WTC11 (cell line): ENCODE results near the gene SNCA. TPM values are rescaled to one million over a fixed set of nuclear protein-coding genes. Genes with fewer than 3 reads are reported as not detected.
A peak's percentile ranks its signal among the peaks of the same experiment; 100 is the strongest.

Experiments
- ATAC-seq: fragments of 200-7000 bp; cut with Tn5 transposase; 2 replicates; pipeline ENCODE4 v1.10.0; 2021; ENCODE audit warnings: mild to moderate bottlenecking, moderate library complexity
- CTCF ChIA-PET: fragments of 300-600 bp; sonication (Branson Sonifier 250); formaldehyde crosslinking; loops from one replicate; lab custom pipeline; 2021; ENCODE audit warnings: antibody characterized with exemption; lab: Charles Lee
- POLR2A ChIA-PET: fragments of 350-600 bp; sonication (Branson Sonifier 250); formaldehyde crosslinking; loops from one replicate; lab custom pipeline; 2021; ENCODE audit warnings: antibody characterized with exemption; lab: Charles Lee
- DNase-seq: peaks from one replicate; pipeline ENCODE4 v3.0.0; 2021; ENCODE audit warnings: low spot score
- H3K27ac Mint-ChIP-seq: 2 replicates; pipeline ENCODE4 v1.8.0; 2021; ENCODE audit warnings: mixed read lengths
- H3K27me3 Mint-ChIP-seq: 2 replicates; pipeline ENCODE4 v1.8.0; 2021; ENCODE audit warnings: low read depth, mild to moderate bottlenecking, moderate library complexity, mixed read lengths
- H3K36me3 Mint-ChIP-seq: 2 replicates; pipeline ENCODE4 v1.8.0; 2021; ENCODE audit warnings: mixed read lengths
- H3K4me1 Mint-ChIP-seq: 2 replicates; pipeline ENCODE4 v1.8.0; 2022; ENCODE audit warnings: mixed read lengths
- H3K4me3 Mint-ChIP-seq: 2 replicates; pipeline ENCODE4 v1.8.0; 2021; ENCODE audit warnings: mild to moderate bottlenecking, moderate library complexity, mixed read lengths
- H3K9me3 Mint-ChIP-seq: 2 replicates; pipeline ENCODE4 v1.8.0; 2021; ENCODE audit warnings: mixed read lengths
- CREB1 ChIP-seq: sonication (generic); formaldehyde crosslinking; IDR thresholded peaks from 2 replicates; pipeline ENCODE4 v1.8.0; 2023; ENCODE audit warnings: mild to moderate bottlenecking, missing genetic modification reagents
- ESRRA ChIP-seq: sonication (generic); formaldehyde crosslinking; IDR thresholded peaks from 2 replicates; pipeline ENCODE4 v1.8.1; 2022; ENCODE audit warnings: mild to moderate bottlenecking, missing genetic modification reagents, borderline replicate concordance
- ETV6 ChIP-seq: sonication (generic); formaldehyde crosslinking; IDR thresholded peaks from 2 replicates; pipeline ENCODE4 v1.8.1; 2022; ENCODE audit warnings: mild to moderate bottlenecking, missing genetic modification reagents
- FOXP1 ChIP-seq: sonication (generic); formaldehyde crosslinking; IDR thresholded peaks from 2 replicates; pipeline ENCODE4 v1.8.0; 2022; ENCODE audit warnings: missing genetic modification reagents, mild to moderate bottlenecking, moderate library complexity, borderline replicate concordance
- NFATC4 ChIP-seq: fragments of 250-450 bp; sonication (Bioruptor Pico); IDR thresholded peaks from 2 replicates; pipeline ENCODE4 v1.9.0; 2021; ENCODE audit warnings: mild to moderate bottlenecking
- NFE2L1 ChIP-seq: sonication (generic); formaldehyde crosslinking; IDR thresholded peaks from 2 replicates; pipeline ENCODE4 v1.8.1; 2023; ENCODE audit warnings: missing genetic modification reagents
- PRDM15 ChIP-seq: sonication (generic); formaldehyde crosslinking; IDR thresholded peaks from 2 replicates; pipeline ENCODE4 v1.8.0; 2022; ENCODE audit warnings: missing genetic modification reagents
- SMAD3 ChIP-seq: sonication (generic); formaldehyde crosslinking; IDR thresholded peaks from 2 replicates; pipeline ENCODE4 v1.8.0; 2022; ENCODE audit warnings: missing genetic modification reagents, mild to moderate bottlenecking, borderline replicate concordance
- SP1 ChIP-seq: sonication (generic); formaldehyde crosslinking; conservative IDR thresholded peaks from 2 replicates; pipeline ENCODE4 v1.8.1; 2022; ENCODE audit warnings: missing genetic modification reagents
- STAT6 ChIP-seq: sonication (generic); formaldehyde crosslinking; conservative IDR thresholded peaks from 2 replicates; pipeline ENCODE4 v1.8.1; 2023; ENCODE audit warnings: mild to moderate bottlenecking, low read depth, missing genetic modification reagents, moderate library complexity
- TEAD4 ChIP-seq: sonication (generic); formaldehyde crosslinking; IDR thresholded peaks from 2 replicates; pipeline ENCODE4 v1.8.0; 2022; ENCODE audit warnings: mild to moderate bottlenecking, missing genetic modification reagents
- ZNF219 ChIP-seq: sonication (generic); formaldehyde crosslinking; IDR thresholded peaks from 2 replicates; pipeline ENCODE4 v1.8.0; 2023; ENCODE audit warnings: missing genetic modification reagents, mild to moderate bottlenecking, borderline replicate concordance
- ZNF232 ChIP-seq: sonication (generic); formaldehyde crosslinking; IDR thresholded peaks from 2 replicates; pipeline ENCODE4 v1.8.0; 2022; ENCODE audit warnings: mild to moderate bottlenecking, missing genetic modification reagents
- ZNF425 ChIP-seq: fragments of 250-450 bp; sonication (Bioruptor Pico); conservative IDR thresholded peaks from 2 replicates; pipeline ENCODE4 v1.9.0; 2021; ENCODE audit warnings: mild to moderate bottlenecking
- ZNF671 ChIP-seq: fragments of 250-450 bp; sonication (Bioruptor Pico); IDR thresholded peaks from 2 replicates; pipeline ENCODE4 v1.8.0; 2021; ENCODE audit warnings: mild to moderate bottlenecking
- total RNA-seq: library from RNA; stranded (reverse); gene quantifications from 3 replicates; pipeline ENCODE4 v1.2.3, GENCODE V29; 2021
- TF ChIP-seq, protein P1 (sequence below): sonication (generic); formaldehyde crosslinking; IDR thresholded peaks from 2 replicates; pipeline ENCODE4 v1.8.1; 2022; ENCODE audit warnings: mild to moderate bottlenecking, missing genetic modification reagents, moderate library complexity, borderline replicate concordance
- TF ChIP-seq, protein P2 (sequence below): sonication (generic); formaldehyde crosslinking; conservative IDR thresholded peaks from 2 replicates; pipeline ENCODE4 v1.8.1; 2022; ENCODE audit warnings: mild to moderate bottlenecking, missing genetic modification reagents
- TF ChIP-seq, protein P3 (sequence below): sonication (generic); formaldehyde crosslinking; IDR thresholded peaks from 2 replicates; pipeline ENCODE4 v1.8.0; 2022; ENCODE audit warnings: mild to moderate bottlenecking, missing genetic modification reagents
- TF ChIP-seq, protein P4 (sequence below): fragments of 250-450 bp; sonication (Bioruptor Pico); IDR thresholded peaks from 2 replicates; pipeline ENCODE4 v2.1.2; 2022; ENCODE audit warnings: mild to moderate bottlenecking, moderate library complexity
- TF ChIP-seq, protein P5 (sequence below): sonication (generic); formaldehyde crosslinking; IDR thresholded peaks from 2 replicates; pipeline ENCODE4 v1.8.0; 2023; ENCODE audit warnings: missing genetic modification reagents

Gene SNCA
- total RNA-seq, 1 experiment from 2014 or later: 15.0 TPM

DNA sequence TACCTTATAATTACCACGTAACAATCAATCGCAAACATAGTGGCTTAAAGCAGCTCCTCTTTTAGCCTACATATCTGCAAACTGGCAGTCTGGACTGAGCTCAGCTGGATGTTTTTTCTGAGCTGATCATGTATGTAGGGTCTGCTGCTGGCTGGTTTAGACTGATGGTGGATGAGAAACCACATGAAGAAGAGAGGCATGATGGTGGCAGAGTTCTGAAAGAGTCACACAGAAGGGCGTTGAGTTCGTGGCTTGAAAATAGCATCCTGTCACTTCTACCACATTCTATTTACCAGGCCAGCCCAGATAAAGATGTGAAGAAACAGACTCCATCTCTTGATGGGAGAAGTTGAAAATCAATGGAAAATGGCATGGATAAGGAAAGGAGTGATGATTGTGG lies 151.3 kb downstream of the SNCA start:
- DNase-seq (no peak), ATAC-seq (no peak)
- TF ChIP-seq, protein P1, sequence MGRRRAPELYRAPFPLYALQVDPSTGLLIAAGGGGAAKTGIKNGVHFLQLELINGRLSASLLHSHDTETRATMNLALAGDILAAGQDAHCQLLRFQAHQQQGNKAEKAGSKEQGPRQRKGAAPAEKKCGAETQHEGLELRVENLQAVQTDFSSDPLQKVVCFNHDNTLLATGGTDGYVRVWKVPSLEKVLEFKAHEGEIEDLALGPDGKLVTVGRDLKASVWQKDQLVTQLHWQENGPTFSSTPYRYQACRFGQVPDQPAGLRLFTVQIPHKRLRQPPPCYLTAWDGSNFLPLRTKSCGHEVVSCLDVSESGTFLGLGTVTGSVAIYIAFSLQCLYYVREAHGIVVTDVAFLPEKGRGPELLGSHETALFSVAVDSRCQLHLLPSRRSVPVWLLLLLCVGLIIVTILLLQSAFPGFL: no peak
- TF ChIP-seq NFE2L1 (no peak), STAT6 (CRISPR knock-in tag) (no peak), NFATC4 (CRISPR knock-in tag) (no peak), SP1 (CRISPR knock-in tag) (no peak), TEAD4 (no peak), ZNF232 (CRISPR knock-in tag) (no peak)
- TF ChIP-seq, protein P2, sequence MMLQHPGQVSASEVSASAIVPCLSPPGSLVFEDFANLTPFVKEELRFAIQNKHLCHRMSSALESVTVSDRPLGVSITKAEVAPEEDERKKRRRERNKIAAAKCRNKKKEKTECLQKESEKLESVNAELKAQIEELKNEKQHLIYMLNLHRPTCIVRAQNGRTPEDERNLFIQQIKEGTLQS (CRISPR knock-in tag): no peak
- TF ChIP-seq, protein P3, sequence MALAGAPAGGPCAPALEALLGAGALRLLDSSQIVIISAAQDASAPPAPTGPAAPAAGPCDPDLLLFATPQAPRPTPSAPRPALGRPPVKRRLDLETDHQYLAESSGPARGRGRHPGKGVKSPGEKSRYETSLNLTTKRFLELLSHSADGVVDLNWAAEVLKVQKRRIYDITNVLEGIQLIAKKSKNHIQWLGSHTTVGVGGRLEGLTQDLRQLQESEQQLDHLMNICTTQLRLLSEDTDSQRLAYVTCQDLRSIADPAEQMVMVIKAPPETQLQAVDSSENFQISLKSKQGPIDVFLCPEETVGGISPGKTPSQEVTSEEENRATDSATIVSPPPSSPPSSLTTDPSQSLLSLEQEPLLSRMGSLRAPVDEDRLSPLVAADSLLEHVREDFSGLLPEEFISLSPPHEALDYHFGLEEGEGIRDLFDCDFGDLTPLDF (CRISPR knock-in tag): no peak
- Mint-ChIP-seq H3K27ac (no peak overlapping the region), H3K4me3 (no peak overlapping the region), H3K27me3 (no peaks in the 10 kb centered on the region), H3K9me3 (peaks cover 16% of the 10 kb centered on the region), H3K36me3 (peaks cover 65% of the 10 kb centered on the region), H3K4me1 (peaks cover 45% of the 10 kb centered on the region)
- ChIA-PET CTCF (no interaction called here), POLR2A (no interaction called here)

- peaks cover 67% of the 10 kb centered on the region for H3K36me3 Mint-ChIP-seq
- peaks cover 17% of the 10 kb centered on the region for H3K9me3 Mint-ChIP-seq
- DNase-seq (no peak), ATAC-seq (no peak)
- peaks cover 45% of the 10 kb centered on the region for H3K4me1 Mint-ChIP-seq
- H3K4me3 Mint-ChIP-seq: no peak overlapping the region
- ChIA-PET CTCF (no interaction called here), POLR2A (no interaction called here)
- H3K27ac Mint-ChIP-seq: 0 out of 2 replicates have a peak overlapping the region, but pooled peaks have one; percentile 13
- TF ChIP-seq PRDM15 (CRISPR knock-in tag) (no peak), CREB1 (CRISPR knock-in tag) (no peak), SMAD3 (CRISPR knock-in tag) (no peak), ETV6 (CRISPR knock-in tag) (no peak), ZNF219 (CRISPR knock-in tag) (no peak), ZNF671 (CRISPR knock-in tag) (no peak), FOXP1 (CRISPR knock-in tag) (no peak), ZNF425 (CRISPR knock-in tag) (no peak), ESRRA (CRISPR knock-in tag) (no peak)
- TF ChIP-seq, protein P4, sequence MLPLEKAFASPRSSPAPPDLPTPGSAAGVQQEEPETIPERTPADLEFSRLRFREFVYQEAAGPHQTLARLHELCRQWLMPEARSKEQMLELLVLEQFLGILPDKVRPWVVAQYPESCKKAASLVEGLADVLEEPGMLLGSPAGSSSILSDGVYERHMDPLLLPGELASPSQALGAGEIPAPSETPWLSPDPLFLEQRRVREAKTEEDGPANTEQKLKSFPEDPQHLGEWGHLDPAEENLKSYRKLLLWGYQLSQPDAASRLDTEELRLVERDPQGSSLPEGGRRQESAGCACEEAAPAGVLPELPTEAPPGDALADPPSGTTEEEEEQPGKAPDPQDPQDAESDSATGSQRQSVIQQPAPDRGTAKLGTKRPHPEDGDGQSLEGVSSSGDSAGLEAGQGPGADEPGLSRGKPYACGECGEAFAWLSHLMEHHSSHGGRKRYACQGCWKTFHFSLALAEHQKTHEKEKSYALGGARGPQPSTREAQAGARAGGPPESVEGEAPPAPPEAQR (CRISPR knock-in tag): no peak
- TF ChIP-seq, protein P5, sequence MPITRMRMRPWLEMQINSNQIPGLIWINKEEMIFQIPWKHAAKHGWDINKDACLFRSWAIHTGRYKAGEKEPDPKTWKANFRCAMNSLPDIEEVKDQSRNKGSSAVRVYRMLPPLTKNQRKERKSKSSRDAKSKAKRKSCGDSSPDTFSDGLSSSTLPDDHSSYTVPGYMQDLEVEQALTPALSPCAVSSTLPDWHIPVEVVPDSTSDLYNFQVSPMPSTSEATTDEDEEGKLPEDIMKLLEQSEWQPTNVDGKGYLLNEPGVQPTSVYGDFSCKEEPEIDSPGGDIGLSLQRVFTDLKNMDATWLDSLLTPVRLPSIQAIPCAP (CRISPR knock-in tag): no peak
- no peaks in the 10 kb centered on the region for H3K27me3 Mint-ChIP-seq
Measured at GRCh38 chr4:89685277-89685676, 151.7 kb downstream of the SNCA start.
